Activated T-cell treated with anti-CD3 and anti-CD28 coated beads for 1 hour (primary cell): Measurements from ENCODE around the gene ZNF646.

ENCODE experiments used
- DNase-seq: peaks from one replicate; pipeline ENCODE4 v3.0.0-alpha.2; 2020; ENCODE audit warnings: low read depth

The ZNF646 gene

GRCh38 chr16:31109622-31110021 lies 35.4 kb downstream of the ZNF646 start:
- no peak for DNase-seq

GRCh38 chr16:31110106-31111034 lies 36.1 kb downstream of the ZNF646 start:
- DNase-seq, result no peak

DNA sequence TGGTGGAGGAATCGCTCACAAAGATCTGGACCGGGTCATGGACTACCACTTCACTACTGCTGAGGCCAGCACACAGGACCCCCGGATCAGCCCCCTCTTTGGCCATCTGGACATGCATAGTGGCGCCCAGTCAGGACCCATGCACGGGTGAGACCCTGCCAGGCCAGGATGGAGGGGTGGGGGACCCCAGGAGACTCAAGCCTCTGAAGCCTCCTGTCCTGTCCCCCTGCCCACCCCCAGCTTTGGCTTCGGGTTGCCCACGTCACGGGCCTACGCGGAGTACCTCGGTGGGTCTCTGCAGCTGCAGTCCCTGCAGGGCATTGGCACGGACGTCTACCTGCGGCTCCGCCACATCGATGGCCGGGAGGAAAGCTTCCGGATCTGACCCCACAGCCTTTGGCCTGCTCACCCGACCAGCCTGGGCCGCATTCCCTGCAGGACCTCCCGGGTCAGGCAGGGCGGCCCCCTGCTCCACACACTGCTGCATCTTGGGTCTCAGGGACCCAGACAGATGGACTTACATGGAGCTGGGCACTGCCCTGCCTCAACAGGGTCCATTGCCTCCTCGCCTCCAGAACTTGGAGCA lies 37.8 kb downstream of the ZNF646 start:
- DNase-seq, result no peak

DNA sequence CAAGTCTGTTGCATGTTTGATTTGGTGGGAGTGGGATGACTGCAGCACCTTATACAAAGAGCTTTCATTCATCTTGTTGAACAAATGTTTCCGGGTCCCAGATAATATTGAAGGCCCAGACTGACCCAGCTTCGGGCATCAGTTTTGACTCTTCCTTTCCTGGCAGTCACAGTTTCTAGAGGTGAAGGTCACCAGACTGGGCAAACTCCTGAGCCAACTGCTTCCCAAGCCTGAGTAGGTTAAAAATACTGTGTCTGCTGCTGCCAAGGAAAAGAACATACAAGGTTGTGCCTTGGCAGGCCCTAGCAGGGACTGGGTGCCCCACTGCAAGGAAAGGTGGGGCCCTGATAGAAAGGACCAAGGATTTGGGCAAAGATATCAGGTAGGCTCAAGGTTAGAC lies 38.5 kb downstream of the ZNF646 start:
- no peak for DNase-seq

DNA sequence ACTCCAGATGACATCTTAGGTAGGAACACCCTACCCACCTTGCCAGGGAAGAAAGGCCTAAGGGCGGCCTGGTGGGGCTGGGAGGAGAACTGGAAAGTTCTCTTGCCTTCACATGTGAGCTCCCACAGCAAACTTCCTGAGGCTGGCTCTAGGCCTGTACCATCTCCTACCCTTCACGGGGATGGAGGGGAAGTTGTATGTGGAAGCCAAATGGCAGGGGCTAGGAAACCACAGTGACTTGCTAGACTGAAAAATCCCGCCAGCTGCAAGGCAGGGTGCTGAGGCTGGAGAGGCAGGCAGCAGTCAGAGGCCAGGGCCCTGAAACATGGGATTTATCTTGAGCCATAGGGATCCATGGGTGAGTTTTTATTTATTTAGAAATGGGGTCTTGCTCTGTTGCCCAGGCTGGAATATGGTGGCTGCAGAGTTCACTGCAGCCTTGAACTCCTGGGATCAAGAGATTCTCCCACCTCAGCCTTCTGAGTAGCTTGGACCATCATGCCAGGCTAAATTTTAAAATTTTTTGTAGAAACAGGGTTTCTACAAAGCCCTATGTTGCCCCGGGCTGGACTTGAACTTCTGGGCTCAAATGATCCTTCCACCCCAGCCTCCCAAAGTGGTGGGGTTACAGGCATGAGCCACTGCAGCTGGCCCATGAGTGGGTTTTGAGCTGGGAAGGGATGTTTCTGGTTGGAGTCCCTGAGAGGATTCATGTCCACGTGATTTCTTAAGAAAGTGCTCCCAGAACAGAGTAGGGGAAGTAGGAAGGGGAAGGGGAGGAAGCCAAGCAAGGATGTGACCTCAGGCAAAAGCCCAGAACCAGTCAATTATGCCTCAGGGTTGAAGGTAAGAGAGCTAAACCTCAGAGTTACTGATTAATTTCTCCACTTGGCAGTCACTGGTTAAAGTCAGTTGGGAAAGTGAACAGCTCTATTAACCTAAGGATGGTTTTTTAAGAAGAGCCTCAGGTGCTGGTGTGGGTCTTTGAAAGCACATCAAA lies 39.2 kb downstream of the ZNF646 start:
- DNase-seq, result no peak

- no peak for DNase-seq
Measured at GRCh38 chr16:31114468-31114867, 40.2 kb downstream of the ZNF646 start.

- DNase-seq, result peak; percentile 93
Measured at GRCh38 chr16:31117384-31118222, 43.4 kb downstream of the ZNF646 start, which contains the start of gene KAT8. KAT8 (plus strand) TSS chr16:31117664; CDS start chr16:31117682, 18 bp downstream.

- no peak for DNase-seq
Measured at GRCh38 chr16:31118223-31119155, 44.3 kb downstream of the ZNF646 start.

GRCh38 chr16:31120129-31120528 lies 45.9 kb downstream of the ZNF646 start:
- DNase-seq, result no peak

- no peak for DNase-seq
Measured at GRCh38 chr16:31125844-31126243, 51.6 kb downstream of the ZNF646 start.

DNA sequence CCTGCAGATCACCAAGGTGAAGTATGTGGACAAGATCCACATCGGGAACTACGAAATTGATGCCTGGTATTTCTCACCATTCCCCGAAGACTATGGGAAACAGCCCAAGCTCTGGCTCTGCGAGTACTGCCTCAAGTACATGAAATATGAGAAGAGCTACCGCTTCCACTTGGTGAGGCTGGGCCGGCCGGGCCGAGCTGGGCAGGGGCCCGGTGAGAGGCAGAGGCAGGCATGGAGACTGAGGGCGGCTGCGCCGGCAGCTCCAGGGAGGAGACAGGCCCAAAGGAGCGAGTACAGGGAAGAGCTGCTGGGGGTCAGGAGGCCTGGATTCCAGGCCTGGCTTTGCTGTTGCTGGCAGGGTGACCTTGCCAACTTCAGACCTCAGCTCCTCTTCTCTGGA lies 53.0 kb downstream of the ZNF646 start:
- no peak for DNase-seq

- DNase-seq, result no peak
Measured at GRCh38 chr16:31128711-31129567, 54.7 kb downstream of the ZNF646 start.

GRCh38 chr16:31129568-31130335 lies 55.5 kb downstream of the ZNF646 start:
- DNase-seq, result no peak

DNA sequence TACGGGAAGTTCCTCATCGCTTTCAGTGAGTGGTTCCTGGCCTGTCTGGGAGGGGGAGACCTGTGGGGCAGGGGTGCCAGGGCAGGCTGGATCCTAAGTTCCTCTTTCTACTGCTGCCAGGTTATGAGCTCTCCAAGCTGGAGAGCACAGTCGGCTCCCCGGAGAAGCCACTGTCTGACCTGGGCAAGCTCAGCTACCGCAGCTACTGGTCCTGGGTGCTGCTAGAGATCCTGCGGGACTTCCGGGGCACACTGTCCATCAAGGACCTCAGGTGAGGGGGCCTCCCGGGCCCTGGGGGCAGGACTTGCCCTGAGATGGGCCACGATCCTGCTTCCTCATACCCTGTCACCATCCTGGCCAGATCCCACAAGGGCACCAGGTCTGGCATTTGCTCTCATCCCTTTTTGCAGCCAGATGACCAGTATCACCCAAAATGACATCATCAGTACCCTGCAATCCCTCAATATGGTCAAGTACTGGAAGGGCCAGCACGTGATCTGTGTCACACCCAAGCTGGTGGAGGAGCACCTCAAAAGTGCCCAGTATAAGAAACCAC lies 56.2 kb downstream of the ZNF646 start:
- DNase-seq, result no peak

- no peak for DNase-seq
Measured at GRCh38 chr16:31130899-31131298, 56.7 kb downstream of the ZNF646 start.

DNA sequence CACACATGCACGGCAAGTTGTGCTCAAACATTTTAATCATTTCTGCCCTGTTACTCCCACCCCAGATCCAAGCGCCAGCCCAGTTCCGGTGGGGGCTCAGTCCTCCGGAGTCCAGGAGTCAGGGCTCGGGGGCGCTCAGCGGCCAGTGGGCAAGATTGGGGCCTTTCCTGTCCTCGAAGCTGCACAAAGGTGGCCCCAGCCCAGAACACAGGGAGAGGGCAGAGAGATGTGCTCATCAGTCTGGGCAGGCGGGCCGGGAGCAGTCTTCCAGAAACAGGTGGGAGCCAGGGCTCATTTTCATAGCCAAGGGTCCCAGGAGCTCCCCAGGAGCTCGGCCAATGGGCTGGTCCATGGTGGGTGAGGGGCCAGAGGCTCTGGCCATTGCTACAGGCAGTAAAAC lies 57.2 kb downstream of the ZNF646 start:
- DNase-seq, result no peak

DNA sequence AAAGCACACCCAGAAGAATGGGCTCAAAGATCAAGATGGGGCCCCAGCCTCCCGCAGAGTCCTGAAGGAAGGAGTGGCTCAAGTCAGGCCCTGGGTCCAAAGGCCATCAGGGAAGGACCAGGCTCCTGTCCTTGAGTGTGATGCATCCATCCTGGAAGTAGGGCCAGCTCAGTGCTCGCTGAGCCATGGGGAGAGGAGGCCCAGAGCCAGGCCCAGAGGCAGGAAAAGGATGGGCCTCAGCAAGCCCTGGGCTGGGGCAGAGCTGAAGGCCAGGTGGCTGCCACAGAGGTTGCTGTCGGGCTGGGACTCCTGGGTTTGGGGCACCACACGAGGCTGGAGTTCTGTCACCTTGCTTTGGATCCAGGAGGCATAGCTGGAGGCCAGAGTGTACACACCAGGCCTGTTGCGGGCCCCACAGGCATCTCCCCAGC lies 57.6 kb downstream of the ZNF646 start:
- no peak for DNase-seq
